NCI-H226 (cell line): ENCODE data around the gene PRRX1.

Source experiments
- DNase-seq: peaks from one replicate; pipeline ENCODE4 v3.0.0-alpha.2; 2015

Gene PRRX1

DNA sequence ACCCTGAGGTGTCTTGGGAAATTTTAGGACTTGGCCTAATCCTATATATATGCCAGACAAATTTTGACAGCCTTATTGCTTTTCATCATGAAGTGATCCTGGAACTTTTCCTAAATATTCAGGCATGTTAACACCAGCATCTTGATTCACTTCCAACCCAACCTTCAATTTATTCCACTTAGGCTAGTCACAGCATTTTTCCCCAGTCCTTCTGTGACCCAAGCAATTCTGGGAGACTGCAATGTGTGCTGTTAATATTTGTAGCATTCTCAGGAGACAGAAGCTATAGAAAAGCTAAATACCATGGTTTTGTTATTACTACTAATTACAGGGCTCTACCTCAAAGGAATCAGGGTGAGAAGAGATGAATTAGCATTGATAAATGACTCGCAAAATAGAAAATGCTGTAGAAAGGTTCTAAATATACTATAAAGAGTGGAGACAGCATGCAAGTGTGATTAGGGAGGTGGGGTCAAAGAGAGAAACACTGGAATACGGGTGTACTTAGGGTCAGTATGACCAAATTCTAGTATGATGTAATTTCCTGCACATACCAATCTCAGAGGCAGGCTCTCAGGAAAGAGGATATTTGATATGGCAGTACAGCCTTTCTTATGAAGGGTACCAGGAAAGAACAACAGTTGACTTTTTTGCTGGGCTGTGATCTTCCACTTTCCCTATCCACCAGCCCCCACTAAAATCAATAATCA lies 29.1 kb downstream of the PRRX1 start:
- peak; percentile 4 for DNase-seq

DNA sequence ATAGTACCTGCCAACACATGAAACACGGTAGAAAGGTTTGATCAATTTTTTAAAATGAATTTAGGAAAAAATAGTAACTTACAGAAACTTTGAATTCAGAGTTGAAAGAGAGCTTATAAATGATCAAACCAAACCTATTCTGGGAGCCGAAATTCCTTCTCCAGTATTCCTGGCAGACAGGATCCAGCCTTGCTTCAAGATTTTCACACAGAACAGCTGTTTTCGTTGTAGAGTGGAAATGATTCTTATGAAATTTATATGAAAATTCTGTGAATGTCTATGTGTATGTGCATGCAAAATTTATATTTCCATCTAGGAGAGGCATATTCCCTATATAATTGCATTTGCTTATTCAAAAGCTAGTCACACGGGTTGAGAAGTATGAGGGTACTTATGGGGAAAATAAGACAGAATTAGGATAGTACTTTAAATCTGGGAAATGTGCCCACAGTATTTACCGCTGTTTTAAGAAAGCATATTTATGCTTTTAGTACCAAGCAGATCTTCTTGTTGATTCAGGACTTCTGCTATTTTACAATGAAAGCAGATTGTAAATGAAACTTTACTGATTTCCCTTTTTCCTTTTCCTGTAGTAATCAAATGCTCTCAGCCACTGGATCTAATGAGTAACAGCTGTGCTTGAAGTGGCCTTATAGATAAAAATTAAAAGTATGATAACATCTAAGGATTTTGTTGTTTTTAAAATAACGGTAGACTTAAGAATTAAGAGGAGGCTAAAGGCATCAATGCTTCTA lies 30.4 kb downstream of the PRRX1 start:
- DNase-seq: no peak

DNA sequence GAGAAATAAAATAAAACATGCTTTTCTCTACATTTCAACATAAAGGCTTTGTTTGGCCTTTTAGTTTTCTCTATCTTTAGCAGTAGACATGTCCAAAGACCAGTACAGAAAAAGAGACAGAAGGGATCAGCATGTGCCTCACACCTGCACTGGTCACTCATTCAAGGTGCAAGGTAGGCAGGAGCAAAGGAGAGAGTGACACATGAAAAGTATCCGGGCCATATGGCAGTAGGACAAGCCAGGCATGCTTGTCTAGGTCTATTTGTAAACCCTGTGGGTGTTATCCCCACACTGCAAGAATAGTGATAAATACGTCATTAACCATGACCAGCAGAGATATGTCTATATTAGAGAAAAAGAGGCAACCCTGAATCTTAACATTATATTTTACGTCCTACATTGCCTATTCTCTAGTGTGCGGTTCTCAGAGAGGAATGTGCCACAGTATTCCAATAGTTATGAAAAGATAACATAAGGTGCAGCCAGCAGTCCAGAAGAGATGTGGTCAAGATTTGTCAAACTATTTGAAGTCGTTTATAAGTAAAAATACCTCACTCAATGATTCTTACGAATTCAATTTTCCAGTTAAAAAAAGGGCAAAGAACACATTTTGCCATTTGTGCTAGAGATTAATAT lies 32.1 kb downstream of the PRRX1 start:
- DNase-seq: no peak

DNA sequence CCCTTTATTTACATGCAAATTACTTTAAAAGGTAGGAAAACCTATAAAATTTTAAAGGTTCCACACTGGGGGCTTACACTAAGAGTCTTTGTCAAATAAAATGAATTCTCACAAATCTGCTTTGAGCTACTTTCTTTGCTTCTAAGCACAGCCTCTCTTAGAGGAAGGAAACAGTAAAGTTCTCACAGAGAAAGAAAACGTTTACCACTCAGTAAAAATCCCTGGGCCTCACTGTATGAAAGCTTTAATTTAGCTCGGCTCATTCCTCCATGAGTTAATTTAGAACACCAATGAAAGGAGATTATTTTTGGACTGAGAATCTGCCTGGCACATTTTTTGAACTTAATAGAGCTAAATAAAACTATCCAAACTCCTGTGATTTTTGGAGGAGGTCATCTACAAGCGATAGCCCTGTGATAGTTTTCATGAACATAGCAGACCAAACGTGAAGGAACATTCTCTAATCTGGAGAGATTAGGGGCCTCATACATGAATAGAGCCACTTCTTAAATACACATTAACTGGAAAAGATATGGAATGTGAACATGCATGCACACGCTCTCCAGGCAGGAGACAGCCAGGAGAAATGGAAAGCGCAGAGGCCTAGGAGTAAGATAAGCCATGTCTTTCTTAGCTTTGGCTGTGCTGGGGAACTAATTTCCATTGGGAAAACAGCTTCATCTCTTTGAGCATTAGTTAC lies 32.8 kb downstream of the PRRX1 start:
- DNase-seq: no peak

DNA sequence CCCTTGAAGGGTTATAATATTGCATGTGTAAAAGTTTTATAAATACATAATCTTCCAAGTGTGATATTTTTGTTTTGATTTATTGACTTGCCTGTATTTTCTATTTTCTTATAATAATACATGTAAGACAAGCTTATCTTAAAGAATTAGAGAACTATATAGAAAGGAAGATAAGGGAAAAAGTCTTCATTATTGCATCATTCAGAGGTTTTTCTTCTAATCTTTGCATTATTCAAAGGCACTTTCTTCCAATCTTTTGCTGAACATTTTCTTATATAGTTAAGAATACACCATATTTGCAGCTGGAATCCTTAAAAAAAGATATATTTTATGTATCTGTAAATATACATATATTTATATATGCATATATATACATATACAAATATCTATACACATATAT lies 33.4 kb downstream of the PRRX1 start:
- no peak for DNase-seq

DNA sequence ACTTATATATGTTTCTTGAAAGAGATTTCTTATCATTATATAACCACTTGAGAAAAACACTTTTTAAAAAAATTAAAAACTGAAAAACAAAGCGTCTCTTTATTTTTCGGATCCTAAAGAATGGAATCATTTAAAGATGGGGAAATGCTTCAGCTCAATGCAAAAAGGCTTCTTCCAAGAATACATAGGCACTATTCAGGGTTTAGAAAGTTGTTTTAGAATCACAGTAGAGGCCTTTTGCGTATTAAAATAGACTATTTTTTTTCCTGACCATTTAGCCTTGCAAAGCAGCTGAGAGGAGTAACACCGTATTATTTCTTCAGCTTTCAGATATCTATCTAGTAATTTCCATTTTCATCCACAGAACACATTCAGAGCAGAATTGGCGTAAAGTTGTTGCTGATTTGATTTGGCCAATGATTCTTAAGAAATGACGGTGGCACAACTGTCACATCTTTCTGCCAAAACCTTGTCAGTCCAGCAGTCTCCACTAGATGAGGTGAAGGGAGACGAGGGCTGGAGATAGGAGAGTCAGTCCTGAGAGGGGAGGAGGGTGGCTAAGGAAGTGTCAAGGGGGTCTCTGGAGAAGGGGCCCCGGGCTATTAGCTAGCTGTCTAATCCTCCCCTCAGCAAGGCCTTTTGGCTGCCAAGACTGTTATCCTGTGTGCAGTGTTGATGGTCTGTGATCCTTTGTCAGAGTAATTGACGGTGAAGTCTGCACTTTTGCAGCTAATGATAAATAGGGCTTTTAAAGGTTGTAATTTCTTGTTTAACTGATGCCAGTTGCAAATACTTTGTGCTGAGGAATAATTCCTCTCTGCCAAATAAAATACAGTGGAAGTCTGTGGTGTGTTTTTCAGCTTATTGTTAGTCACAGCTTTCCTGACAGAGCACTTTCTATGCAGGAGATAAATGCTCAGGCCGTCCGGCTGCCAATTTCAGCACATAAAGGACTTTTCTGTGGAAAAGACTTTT lies 34.7 kb downstream of the PRRX1 start:
- no peak for DNase-seq

DNA sequence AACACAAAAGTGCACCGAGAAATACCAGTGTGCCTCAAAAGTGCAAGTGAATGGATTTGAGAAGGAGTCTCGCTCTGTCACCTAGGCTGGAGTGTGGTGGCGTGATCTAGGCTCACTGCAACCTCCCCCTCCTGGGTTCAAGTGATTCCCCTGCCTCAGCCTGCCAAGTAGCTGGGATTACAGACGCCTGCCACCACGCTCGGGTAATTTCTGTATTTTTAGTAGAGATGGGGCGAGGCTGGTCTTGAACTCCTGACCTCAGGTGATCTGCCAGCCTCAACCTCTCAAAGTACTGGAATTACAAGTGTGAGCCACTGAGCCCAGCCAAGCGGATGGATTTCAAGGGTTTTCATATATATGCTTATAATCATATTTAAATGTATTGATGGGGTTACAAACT lies 35.8 kb downstream of the PRRX1 start:
- no peak for DNase-seq

DNA sequence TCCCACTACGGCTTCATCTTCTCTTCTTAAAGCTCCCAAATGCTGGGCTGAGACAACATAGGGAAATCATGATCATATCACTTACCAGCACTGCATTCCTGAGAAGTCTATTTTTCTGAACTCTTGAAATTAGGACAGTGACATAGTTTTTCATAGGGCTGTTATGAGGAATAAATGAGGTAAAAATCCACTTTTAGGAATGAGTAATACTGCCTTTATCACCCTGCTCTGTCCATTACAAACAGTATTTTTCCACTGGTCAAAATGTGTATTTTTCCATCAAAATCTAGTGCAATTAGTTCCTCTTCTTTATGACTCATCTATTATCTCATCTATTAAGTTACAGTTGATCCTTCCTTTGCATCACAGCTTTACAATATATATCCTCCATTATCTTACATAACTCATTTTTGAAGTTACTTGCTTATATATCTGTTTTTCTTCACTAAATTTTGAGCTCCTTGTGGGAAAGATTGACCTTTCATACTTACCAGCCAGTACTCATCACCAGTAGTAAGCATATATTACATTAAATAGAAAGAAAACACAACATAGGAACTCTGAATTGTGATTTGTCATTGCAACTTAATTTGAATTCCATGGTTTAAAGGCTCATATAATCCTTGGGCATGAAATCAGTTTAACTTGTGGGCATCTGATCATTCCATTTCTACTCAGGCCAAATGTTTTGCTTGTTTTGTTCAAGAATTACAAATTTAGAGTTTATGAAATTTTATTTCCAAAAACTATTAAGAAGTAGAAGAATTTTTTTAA lies 37.1 kb downstream of the PRRX1 start:
- DNase-seq: no peak

DNA sequence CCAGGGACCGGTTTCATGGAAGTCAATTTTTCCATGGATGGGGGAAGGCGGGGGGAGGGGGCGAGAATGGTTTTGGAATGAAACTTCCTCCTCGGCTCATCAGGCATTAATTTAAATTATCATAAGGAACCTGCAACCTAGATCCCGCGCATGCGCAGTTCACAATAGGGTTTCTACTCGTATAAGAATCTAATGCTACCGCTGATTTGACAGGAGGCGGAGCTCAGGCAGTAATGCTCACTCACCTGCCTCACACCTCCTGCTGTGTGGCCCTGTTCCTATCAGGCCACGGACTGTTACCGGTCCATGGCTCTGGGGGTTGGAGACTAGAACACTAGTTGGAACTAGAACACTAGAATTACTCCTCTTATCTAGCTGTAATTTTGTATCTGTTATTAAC lies 38.0 kb downstream of the PRRX1 start:
- no peak for DNase-seq

DNA sequence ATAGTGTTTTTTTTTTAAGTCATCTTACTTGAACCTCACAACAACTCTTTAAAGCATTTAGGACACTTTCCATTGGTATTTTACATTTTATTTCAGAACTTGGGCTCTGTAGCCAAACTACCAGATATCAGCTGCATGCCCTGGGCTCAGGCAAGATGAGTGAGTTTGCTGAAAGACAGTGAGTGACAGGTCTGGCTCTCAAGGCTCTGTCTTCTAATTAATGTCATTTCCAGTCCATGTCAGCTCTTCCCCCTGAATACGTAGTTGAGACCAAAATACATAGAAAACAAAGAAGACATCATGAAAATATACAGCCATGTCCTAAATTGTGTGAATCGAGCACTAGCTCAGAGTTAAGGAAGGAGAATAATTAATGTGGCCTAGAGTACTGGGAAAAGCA lies 39.7 kb downstream of the PRRX1 start:
- DNase-seq: no peak

DNA sequence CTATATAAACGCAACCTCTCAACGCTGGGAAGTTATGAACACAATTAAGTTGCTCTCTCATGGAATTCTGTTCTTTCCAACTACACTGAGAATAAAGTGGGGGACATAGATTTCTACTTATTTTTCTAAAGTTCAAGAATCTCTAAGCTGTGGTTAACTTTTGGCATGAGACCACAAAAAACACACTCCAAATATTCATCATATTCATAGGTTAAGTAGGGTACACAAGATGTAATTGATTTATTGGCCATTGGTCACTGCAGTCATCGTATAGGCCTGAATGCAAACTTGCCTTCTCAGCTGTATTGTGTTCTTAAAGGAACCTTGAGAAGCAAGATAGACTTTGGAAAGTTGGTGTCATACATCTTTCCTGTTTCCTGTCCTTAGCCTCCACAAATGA lies 40.3 kb downstream of the PRRX1 start:
- no peak for DNase-seq

DNA sequence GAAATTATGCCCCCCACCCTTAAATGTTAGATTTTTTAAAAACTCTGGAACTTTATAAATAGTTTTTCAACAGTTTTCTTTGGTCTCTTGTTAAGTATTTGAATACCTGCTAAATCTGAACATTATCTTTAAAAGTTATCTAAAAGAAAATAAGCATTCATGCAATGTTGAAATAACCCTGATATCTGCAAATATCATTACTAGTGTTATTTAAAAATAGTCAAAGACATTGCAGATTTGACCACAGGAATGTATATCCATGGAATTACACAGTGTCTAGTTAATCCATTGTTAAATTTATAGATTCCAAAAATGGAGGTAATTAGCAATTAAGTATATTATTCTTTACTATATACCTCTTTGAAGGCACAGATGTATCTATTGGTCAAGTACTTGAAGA lies 42.0 kb downstream of the PRRX1 start:
- no peak for DNase-seq

DNA sequence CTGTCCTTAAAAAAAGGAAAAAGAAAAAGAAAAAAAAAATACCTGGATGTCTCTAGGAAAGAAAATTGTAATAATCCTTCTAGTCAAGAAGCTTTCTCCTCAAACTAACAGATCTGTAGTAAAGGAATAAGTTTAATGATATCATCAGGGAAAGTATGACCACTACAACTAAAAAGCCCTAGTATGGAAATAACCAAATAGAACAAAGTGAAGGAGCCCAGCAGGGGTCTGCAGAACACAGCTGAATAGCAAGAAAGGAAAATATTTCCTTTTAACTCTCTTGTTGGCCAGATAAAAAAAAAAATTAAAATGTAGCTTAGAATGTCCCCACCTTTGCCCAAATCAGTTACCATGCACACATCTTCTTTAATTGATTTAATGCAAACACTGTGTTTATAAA lies 43.2 kb downstream of the PRRX1 start:
- no peak for DNase-seq

DNA sequence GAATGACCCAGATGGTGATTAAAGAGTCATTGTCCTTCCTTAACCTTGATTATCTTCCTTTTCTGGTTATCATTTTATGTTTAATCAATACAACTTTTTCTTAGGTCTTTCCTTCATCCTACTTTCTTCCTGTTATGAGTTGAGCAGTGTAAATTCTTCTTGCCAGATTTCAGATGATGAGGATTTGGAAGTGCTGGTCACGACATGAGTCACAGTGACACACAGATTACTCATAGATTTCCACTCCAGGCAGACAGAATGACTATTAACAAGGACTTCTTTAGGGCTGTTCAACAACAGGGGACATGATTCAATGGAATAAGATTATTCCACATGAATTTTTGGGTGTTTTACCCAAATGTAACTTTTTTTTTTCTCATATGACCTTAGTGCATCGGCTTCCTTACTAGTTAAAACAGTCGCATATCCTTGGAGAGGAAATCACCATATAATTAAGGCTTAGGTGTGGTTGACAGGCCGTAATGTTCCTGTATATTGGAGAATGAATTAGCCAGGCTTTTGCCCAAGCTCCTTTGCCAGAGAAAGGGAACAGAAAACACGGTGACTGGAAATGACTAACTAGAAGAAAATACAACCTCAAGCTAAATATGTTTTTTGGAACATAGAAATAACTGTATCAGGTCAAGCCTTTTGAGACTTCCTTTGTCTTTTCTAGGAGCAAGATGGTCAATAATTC lies 44.2 kb downstream of the PRRX1 start:
- DNase-seq: peak; percentile 14

DNA sequence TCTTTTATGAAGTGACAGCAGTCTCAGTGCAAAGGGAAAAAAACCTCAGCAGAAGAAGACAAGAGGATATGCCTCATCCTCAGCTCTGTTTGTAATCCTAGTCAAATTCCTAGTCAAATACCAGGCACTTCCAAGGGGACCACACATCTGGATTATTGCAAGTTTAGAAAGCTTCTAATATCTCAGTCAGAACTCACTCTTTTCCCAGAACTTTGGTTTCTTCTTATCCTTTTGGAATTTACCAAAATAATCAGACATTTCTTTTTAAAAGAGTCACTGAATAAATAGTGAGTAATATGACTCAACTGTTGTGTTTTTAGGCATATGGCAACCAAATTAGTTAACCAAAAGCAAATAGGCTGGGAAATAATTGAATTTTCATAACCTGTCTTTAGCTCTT lies 47.8 kb downstream of the PRRX1 start:
- no peak for DNase-seq

DNA sequence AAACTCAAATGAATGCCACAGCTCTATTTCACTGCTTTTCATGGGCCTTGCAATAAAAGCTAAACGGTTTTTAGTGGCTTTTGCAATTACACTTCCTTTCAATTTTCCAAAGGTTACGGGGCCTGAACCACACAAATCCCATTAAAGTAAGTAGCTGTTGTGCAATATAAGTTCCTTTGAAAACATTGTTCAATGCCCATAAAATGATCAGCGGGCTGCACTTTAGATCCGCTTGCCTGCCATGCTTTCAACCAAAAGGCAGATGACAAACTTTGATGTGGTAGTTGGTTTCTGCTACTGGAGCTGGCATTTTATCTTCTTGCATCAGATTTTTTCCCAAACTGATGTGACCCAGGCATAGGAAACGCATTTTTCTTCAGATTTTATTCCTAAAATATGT lies 50.2 kb downstream of the PRRX1 start:
- DNase-seq: no peak

DNA sequence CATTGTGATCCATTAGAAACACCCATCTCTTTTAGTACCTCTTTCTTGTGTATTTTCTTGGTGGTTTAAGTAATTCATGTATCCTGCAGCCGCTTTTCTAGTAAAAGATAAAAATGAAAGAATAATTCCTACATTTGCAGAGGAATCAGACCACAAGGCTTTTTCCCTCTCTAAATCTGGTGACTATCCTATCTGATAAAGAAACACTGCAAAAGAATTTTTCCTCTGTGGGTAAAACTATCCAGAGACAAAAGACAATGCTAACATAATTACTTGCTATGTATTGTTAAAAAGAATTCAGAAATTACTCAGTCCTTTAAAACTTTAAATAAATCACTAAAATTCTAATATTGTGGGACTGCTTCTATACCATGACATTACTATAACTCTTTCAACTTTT lies 51.0 kb downstream of the PRRX1 start:
- no peak for DNase-seq

DNA sequence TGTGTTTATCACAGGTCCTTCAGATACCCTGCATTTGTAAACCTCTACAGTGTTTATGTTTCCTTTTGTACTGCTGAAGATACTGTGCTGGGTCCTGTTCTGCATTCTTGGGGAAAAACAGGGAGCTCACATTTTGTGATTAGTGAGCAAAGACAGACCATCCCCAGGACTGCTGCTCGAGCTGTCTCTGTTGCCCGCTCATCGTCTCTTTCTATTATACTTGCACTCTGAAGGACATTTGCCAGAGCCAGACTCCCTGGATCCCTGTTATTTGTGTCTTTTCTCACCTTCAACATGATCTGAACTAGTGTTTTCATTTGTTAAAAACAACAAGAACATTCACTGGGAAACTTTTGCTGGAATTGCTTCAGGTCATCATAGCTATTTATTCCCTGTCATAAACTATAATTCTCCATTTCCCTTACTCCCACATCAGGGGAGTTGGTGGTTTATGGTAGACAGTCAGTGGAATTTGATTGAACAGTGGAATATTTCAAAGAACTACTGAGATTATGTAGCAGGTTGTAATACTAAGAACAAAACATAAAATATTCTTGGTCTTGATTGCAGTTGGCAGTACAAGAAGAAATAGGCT lies 53.0 kb downstream of the PRRX1 start:
- DNase-seq: no peak

DNA sequence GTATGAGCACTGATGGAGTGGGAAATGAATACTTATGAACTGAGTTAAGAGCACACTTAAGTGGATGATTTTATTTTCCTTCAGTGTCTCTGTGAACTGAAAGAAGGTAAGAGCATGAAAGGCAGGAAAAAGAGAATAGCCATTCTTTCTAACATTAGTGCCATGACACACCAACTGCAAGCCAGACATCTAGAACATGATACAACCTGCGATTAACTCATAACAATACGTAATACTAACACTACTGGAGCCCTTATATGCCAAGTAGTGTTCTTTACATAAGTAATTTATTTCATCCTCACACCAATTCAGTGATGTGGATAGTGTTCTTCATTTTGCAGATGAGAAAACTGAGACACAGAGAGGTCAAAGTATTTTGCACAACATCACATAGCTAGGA lies 56.7 kb downstream of the PRRX1 start:
- DNase-seq: no peak

DNA sequence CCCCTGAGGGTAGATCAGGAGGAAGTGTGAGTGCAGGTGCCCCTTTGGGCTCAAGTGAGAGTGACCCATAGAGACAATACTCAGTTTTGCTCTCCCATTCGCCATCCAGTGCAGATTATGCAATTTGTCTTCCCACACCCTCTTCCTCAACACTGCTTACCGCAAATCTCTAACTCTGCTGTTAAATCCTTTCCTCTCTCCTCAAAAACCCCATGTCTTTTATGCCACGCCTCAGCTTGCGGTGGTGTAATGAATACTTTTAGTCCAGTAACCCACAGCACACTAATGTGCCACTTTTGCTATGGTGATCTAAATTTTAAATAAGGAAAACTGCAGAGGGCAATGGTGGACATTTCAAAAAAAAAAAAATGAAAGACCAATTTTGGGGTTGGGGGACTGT lies 57.7 kb downstream of the PRRX1 start:
- DNase-seq: no peak

DNA sequence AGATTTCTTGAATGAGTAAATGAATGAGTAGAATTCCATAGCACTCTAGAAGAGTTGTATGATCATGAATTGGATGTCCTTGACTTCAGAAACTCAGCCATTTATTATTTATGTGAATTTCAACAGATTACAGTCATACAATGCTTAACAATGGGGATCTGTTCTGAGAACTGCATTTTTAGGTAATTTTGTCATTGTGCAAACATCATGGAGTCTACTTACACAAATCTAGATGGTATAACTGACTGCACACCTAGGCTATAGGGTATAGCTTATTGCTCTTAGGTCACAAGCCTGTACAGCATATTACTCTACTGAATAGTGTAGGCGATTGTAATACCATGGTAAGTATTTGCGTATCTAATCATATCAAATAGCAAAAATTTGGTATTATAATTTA lies 59.6 kb downstream of the PRRX1 start:
- DNase-seq: no peak
